SIG-M5 treated with dmso at 0.1 percent for 504 hours (cell line): ENCODE measurements around the gene PTPN3.
A peak's percentile ranks its signal among the peaks of the same experiment; 100 is the strongest.

Experiments
- DNase-seq: peaks from one replicate; lab custom pipeline; 2025; ENCODE audit not compliant: unreplicated experiment; lab: John Stamatoyannopoulos, UW

Gene PTPN3

DNA sequence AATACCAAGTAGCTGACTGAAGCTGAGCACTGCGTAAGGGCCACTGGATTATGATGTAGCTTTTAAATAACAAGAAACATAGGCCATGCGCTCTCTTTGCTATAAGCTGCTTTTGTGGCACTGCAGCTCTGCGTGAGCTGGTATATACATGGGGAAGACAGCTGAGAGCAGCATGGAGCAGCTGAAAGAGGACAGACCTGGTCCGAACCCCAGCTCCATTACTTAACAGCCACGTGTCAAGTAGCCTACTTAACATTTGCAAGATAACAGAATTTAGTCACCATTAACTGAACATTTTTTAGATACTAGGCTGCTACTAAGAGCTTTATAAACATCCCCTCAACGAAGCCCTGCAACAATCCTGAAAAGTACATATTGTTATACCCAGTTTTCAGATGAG lies 69.3 kb downstream of the PTPN3 start:
- DNase-seq, result no peak

DNA sequence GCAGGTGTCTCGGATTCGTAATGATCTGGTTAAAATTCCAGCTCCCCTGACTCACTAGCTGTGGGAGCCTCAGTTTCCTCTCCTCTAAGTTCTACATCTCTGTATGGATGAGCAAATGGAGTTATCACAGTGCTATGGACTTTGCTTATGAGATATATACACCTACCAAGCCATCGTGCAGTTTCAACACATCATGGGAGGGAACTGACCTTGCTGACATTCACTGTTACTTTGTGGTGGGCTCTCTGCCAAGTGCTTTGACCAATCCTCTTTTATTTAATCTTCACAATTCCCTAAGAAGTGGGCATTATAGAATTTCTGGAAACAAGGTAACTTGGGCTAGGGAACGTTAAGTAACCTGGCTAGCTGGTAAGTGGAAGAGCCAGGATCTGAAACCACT lies 70.2 kb downstream of the PTPN3 start:
- no peak for DNase-seq

DNA sequence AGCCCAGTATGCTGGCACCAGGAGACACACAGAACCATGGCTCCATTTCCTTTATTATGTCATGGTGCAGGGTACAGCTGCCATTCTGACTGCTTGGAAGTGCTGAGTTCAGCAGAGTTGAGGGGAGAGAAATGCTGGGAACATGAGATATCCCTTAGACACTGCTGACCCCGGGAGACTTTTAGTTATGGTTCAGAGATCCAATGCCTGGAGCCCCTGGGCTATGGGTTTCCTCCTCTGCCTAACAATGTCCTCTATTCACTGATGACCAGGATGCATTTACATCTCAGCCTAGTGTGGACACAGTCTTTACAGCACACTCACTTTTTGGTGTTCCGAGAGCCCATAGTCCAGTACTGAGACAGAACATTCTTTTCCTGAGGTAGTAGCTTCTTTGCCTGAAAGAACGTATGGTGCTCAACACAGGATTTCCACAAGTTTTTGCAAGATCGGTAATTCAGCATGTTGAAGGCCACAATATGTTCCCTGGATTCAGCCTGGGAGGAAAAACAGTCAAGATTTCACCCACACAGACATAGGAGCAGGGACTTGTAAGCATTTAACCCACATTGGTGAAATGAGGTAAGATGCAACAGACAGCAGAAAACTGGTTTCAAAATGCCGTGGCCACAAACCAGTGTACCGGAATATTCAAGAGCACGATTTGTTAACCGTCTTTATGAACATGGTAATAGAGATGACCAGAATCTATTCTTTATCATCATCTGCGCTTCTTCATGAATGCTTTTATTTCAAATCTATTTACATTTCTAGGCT lies 71.3 kb downstream of the PTPN3 start:
- peak; percentile 39 for DNase-seq

DNA sequence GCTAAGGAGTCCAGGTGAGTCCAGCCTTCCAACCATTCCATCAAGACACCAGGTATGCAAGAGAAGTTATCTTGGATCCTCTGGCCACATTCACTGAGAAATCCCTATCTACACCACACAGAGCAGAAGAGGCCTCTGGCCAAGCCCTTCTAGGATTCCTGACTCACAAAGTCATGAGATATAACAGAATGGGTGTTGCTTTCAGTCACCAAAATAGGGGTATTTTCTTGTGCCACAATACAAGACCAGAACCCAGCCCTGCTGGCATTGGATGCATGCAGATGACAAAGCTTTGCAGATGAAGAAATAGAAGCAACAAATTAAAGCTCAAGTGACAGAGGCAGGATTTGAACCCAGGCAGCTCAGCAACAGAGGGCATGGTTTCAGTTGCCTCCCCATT lies 73.5 kb downstream of the PTPN3 start:
- DNase-seq, result no peak

DNA sequence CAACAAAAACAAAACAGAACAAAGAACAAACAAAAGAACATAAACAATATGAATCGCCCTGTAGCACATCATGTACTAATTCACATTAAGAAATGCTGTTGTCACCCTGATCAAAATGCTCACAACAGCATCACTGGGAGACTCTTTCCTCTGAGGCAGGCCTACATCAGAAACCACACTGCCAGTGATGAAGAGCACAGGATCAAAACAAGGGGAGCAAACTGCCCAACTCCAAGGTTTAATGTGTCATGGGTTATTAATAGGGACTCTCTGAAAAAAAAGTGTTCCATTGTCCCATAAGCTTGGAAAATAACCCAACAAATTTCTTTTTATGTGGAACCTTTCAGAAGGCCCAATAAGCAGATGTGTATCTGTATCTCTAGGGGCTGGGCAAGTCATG lies 74.2 kb downstream of the PTPN3 start:
- no peak for DNase-seq

DNA sequence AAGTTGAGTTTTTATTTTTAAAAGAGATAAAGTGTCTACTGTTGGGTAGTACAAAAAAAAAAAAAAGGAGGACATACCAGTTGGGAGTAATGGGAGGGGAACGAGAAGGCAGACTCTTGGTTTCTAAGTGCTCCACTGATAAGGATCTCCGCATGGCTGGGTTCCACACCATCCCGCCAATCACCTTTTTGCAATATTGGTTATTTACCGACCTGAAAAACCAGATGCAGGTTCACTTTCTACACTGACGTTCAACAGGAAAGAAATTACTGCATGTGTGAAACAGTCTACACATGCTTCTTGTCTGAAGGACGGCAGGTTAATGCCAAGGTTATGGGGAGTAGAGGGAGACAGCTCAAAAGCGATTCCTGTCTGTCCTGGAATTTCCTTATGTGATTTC lies 75.5 kb downstream of the PTPN3 start:
- no peak for DNase-seq

DNA sequence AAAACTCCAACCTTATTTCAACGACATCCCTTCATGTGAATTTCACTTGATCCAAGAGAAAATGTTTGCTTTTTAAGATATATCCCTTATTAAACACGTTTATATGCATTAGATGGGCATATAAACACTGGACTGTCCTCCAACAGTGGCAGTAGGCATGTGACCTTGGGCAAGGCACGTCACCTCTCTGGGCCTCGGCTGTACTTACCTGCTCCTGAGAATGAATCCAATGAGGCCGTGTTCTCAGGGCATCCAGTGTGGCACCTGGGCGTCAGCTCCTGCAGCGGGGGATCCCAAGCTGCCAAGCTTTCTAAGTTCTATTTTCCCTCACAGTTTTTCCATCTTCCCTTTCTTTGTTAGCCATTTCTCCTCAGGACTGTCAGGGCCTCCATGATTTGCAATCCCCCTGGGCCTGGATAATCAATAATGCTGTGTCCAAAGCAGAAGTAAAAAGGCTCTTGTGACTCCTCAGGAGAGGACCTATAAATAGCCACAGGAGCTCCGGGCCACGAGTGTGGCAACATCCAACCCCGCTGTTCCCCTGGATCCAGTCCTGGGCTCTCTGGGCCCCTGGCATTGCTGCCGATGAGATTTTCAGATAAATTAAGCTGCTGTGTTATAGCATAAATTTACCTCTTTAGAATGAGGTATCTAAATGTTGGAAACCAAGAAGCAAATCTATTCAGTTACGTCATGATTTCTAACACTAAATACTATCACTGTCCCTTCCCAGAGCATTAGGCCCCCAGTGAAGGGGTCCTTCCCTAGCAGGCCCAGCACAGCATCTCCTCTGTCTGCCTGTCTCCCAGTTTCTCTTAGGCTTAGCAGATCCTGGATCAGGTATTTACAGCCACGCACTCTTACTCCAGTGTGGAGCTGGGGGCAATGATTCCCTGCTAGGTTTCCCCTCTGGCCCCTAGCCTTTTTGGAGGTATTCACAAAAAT lies 76.8 kb downstream of the PTPN3 start:
- DNase-seq, result peak; percentile 20

DNA sequence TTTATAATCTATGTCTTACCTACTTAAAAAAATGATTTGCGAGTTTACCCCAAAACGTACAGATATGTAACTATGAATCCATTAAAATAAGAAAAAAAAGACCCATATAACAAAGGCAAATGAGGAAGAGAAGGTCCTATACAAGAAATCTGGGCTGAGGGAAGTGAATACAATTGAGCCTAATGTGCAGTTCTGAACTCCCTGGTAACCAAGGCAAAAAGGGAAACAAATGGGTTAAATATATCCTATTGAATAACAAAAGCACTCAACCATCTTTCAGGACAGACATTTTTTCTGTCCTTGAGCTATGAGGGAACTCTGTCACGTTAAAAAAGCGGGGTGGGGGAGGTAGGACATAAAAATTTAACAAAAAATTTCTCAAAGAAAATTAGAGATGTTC lies 78.6 kb downstream of the PTPN3 start:
- peak; percentile 75 for DNase-seq

DNA sequence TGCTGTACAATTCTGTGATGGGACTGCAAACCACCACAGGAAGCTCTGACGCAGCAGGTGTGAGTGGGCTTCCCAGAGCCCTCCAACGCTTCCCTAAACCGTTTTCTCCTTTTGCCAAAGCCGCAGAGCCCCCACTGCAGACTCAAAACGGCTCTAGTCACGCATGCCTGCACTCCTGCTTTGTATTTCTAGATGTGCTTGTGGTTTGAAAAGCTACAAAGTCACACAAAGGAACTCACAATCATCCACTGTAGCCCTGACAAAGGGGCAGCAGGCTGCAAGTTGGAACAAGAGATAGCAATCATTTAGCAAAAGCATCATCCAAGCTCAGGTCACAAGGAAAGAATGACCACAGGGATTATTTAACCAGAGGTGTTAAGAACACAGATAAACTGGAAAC lies 79.3 kb downstream of the PTPN3 start:
- DNase-seq, result peak; percentile 74

DNA sequence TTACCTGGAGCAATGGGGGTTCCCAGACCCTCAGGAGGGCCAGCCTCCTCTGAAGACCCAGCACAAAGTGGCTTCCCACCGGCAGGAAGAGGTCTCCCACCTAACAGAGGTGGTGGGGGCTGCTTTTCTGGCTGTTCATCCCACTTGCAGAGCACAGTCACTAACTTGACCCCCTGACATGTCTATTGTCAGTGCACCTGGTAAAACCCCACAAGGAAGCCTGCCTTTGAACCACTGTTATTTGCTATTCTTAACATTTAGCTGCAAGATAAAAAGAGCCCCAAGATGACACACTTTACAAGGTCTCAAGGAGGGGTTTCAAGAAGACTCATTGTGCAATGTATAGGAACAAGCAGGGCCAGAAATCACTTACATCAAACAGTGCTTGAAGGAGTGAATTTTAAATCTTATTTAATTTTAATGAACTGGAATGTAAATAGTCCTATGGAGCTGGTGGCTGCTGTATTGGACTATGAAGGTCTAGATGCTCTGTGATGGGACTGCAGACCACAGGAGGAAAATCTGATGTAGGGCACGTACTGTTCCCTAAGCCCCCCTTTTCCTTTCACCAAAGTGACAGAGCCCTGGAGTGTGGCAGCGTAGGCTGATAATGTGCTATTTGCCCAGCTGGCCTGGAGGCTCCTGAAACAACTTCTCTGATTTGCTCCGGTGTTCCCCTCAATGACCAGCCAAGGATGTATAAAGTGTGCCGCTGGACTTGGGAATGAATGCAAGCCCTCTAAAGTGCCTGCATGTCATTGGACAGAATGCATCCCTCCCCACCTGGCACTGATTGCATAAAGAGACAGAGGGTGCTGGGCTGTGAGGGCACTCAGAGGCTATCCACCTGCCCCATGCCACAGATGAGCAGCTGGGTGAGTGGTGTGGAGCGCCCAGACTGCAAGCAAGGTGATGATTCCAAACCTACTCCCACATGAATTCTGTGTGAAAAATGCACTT lies 80.2 kb downstream of the PTPN3 start:
- peak; percentile 60 for DNase-seq

DNA sequence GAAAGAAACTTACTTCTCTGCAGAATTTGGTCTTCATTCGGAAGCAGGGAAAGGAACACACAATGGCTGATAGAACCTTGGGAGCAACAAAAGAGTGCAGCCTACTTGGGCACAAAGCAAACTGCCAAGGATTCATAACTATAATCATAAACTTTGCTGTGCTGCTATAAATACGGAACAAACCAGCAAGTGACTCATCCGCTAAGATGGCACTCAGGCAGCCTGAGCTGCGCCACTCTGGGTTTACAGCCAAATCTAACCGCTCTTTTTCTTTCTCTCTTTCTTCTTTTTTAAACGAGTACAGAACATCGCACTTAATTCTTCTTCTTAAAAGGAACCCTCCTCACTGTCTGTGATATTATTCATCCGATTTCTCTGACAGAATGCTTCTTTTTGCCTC lies 81.1 kb downstream of the PTPN3 start:
- peak; percentile 57 for DNase-seq

DNA sequence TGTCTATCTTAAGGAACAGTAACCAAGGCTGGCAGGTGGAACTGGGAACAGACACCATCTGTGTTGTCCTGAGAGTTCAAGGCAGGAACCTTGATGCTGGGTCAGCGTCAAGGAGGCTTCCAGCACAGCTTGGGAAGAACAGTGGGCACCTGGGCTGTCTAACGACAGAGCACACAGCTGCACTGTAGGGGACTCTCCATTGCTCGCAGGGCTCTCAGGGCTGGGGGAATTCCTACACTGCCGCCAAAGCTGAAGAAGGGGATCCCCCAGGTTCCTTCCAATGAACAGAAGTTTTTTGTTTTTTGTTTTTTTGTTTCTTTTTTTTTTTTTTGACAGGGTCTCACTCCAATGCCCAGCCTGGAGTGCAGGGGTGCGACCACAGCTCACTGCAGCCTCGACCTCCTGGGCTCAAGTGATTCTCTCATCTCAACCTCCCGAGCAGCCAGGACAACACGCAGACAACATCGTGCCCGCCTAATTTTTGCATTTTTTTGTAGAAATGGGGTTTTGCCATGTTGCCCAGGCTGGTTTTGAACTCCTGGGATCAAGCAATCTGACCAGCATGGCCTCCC lies 81.9 kb downstream of the PTPN3 start:
- DNase-seq, result no peak

DNA sequence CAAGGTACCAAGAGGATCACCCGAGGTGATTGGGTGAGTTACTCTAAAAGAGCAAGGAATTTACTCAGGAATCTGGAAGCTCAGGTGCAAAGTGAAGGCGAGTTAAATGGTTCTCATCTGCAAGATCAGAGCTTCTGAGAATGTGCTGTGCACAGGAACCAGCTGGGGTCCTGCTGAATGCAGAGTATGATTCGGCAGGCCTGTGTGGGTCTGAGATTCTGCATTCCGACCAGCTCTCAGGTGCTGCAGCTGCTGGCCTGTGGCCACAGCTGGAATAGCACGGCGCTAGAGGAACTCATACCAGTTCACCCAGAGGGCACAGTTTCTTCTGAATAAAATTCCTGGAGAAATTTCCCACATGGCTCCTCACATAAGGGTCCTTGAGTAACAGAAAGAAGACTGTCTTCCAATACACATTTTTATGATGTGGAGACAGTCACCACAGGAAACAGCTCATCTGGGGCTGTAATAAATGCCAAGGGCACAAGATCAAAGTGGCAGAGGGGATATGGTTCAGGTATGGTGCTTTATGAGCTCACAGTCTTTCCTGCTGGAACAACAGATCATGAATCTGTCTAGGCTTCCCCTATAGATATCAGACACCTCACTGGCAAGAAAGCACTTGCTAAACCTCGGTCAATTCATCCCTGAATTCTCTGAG lies 83.9 kb downstream of the PTPN3 start:
- no peak for DNase-seq

DNA sequence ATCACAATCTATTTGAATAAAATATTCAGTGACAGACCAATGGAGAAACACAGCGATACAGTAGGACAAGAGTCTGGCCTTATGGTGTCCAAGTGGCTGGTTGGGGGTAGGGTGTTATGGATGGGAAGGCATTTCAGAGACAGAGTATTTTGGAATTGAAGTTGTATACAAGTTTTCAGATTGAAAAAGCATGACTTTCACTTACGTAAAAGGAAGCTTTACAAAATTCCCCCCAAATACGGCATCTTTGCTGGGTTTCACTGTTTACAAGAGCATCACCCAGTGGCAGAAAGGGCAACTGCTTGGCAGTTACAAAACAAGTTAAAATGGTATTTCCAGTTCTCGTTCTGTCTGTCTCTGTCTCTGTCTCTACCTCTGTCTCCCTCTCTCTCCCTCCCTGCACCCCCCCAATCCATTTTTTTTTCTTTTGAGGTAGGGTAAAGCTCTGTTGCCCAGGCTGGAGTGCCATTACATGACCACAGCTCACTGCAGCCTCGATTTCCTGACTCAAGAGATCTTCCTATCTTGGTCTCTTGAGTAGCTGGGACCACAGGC lies 86.2 kb downstream of the PTPN3 start:
- peak; percentile 67 for DNase-seq

DNA sequence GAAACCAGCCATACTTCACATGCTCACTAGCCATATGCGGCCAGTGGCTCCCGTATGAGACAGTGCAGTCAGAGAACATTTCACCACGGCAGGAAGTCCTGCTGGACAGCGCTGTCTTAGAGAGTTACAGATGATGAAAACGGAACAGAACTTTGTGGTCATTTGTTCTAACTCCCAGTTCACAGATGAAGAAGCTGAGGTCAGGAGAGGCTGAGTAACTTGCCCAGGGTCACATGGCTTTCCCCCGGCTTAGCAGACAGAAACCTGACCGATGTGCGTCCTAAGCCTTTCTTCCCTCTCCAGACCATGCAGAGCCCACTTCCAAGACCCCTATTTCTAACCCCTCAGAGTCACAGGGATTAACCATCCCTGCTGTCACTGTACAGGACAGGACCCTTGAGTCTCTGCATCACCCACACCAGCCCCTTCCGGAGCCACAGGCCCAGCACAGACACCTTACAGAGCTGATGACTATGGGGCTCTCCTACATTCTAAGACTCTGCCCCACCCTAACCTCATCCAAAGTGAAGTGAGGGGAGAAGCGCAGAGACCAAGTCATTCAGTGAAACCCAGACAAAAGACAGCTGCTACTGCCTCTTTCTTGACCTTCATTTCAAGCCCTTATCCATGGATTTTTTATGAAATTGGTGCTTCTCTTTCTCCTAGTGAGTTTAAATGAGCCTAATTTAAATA lies 86.9 kb downstream of the PTPN3 start:
- no peak for DNase-seq

DNA sequence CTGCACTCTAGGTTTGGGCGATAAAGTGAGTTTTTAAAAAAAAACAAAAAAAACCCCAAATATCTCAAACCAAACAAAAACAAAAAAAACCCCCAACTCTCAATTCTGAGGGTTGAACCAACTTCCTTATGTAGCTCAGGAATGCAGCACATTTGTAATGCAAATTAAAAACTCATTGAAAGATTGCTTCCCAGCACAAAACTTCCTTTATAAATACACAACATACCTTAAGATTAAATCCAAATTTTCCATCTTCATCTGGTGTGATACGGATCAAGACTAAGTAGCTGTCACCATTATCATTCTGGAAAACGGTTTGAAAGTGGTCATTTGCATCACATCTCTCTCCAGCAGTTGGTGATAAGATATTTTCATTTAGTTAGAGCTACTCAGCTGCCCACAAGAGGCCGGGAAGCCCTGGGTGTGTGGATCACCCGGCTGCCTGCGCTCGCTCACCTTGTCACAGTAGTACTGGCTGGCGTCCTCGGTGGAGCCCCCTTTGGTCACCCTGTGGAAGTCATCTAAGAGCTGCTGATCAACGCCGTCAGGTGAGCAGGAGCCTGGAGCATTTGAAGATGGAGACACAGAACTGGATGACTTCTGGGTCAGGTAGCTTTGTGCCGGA lies 88.2 kb downstream of the PTPN3 start:
- no peak for DNase-seq

DNA sequence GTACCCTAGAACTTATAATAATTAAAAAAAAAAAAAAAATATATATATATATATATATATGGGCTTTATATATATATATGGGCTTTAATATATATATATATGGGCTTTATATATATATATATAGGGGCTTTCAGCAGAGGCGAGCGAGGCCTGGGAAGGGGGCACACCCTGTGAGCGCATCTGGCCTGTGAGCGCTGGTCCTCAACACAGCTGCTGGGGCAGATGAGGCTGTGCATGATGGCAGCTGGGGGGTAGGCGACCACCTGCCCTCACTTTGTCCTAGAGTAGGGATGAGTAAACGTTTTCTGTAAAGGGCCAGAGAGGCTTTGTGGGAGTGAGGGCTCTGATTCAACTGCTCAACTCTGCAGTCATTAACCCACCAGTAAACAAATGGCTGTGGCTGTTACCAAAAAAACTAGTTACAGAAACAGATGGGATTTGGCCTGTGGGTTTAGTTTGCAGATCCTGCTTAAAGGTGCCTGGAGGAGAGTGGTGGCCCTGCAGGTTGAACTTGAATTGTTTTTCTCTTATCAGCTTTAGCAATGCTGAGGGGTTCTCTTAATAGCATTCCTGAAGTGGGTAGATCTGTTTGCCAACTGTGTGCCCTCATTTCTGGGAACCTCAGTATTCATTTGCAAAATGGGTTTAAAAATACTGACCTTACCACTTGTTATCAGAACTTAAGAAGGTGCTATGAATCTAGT lies 89.2 kb downstream of the PTPN3 start:
- no peak for DNase-seq

DNA sequence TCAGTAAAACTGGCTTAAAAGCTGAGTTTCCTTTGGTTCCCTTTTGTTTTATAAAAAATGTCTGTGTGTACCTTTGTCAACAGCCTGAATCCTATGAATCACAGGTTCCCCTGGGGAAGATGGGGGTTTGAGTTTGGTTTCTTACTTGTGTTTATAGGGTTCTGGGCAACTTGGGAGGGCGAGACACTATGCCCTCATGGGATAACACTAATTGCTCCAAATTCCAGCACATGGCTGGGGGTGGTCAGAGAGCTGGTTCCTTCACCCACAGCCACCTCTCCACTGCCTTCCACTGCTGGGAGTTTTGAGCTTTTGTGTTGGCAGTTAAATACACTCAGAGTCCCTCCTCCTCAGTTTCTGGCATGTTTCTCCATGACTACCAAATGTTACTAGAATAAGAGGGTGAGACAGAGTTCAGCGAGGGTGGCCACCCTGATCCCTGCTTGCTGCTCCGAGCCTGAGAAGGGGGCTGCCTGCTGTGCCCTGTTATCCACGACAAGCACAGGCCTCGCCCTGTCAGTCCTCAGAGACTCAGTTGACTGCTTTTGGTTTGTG lies 94.3 kb downstream of the PTPN3 start:
- DNase-seq, result no peak
